Gastrocnemius medialis (tissue), 4 donors: ENCODE data around the gene PRTN3. TPM values are rescaled to one million over a fixed set of nuclear protein-coding genes. Genes with fewer than 3 reads are reported as not detected.
"Not testable (repeated sequence)": the region's sequence is repeated elsewhere in the genome, so short reads cannot be mapped to it uniquely, and the experiment has no call there.

Experiments used
- ATAC-seq, 2 donors: fragments of 150-250 bp; one replicate each; pipeline ENCODE4 v1.9.1; 2016
- DNase-seq, 2 donors: peaks; one replicate each; pipeline ENCODE4 v3.0.0-alpha.2; 2019
- H3K27ac ChIP-seq, 4 donors: fragments of 200-600 bp; sonication (generic); 1 replicate in 1 of 4; 2 replicates in 3 of 4; pipeline ENCODE4 v1.5.1; 2016 to 2018; ENCODE audit warnings: mild to moderate bottlenecking in 2 of 4, moderate library complexity in 1 of 4
- H3K27me3 ChIP-seq, 3 donors: fragments of 200-600 bp; sonication (generic) in 2 of 3; 1 replicate in 1 of 3; 2 replicates in 2 of 3; pipeline versions ENCODE4 v1.5.1 to v1.6.0; 2016 to 2019; ENCODE audit warnings: mild to moderate bottlenecking in 1 of 3, moderate library complexity in 1 of 3
- H3K36me3 ChIP-seq, 2 donors: fragments of 200-600 bp; sonication (generic) in 1 of 2; one replicate each; pipeline ENCODE4 v1.5.1; 2017 to 2018
- H3K4me1 ChIP-seq, 2 donors: fragments of 200-600 bp; sonication (generic) in 1 of 2; one replicate each; pipeline ENCODE4 v1.5.1; 2016 to 2017; ENCODE audit warnings: mild to moderate bottlenecking in 2 of 2
- H3K4me3 ChIP-seq, 4 donors: fragments of 200-600 bp; sonication (generic) in 3 of 4; 1 replicate in 1 of 4; 2 replicates in 3 of 4; pipeline ENCODE4 v1.5.1; 2016 to 2019; ENCODE audit warnings: mild to moderate bottlenecking in 2 of 4
- H3K9me3 ChIP-seq, 3 donors: fragments of 200-600 bp; sonication (generic) in 2 of 3; 1 replicate in 1 of 3; 2 replicates in 2 of 3; pipeline ENCODE4 v1.5.1; 2016 to 2019
- CTCF ChIP-seq, 5 experiments: fragments of 450-650 bp in 3 of 5; fragments of 200-600 bp in 2 of 5; sonication (generic) in 2 of 5; IDR thresholded peaks in 4 of 5; conservative IDR thresholded peaks in 1 of 5; 1 replicate in 4 of 5; 2 replicates in 1 of 5; pipeline ENCODE4 v1.5.1; 2016 to 2019; ENCODE audit warnings: antibody characterized with exemption in 5 of 5, mild to moderate bottlenecking in 3 of 5, moderate library complexity in 3 of 5
- POLR2A ChIP-seq, 2 donors: fragments of 450-650 bp; IDR thresholded peaks; one replicate each; pipeline ENCODE4 v1.6.1; 2017; ENCODE audit warnings: antibody characterized with exemption in 2 of 2, mild to moderate bottlenecking in 2 of 2, moderate library complexity in 2 of 2
- in situ Hi-C, 4 donors: fragments of 200-750 bp; cut with MboI; loops; one replicate each; pipeline versions ENCODE4 v1.15.0 to v1.8.0; 2017; ENCODE audit warnings: low sequenced_read_pairs in 4 of 4
- intact Hi-C: fragments of 100-400 bp; cut with DNase I; formaldehyde crosslinking; loops from one replicate; pipeline ENCODE4 v1.15.1; 2023; ENCODE audit warnings: low total_unique reads
- total RNA-seq, 4 donors: library from RNA; depleted of rRNA; stranded (reverse); fragments of >200 nt; gene quantifications; one replicate each; pipeline versions ENCODE4 v1.1.0 to v1.2.3, GENCODE V29; 2016

PRTN3 gene
- total RNA-seq, 4 donors from 2014 or later, result 0.51 TPM; not detected in 3

GRCh38 chr19:889662-890295, 49.0 kb downstream of the PRTN3 start:
- H3K4me1 ChIP-seq, result peaks cover 0 to 9% of the 10 kb centered on the region in 2 donors
- intact Hi-C loops (no loop called here), in situ Hi-C loops (no loop called here)
- no peaks in the 10 kb centered on the region for H3K27me3 ChIP-seq
- DNase-seq (no peak), ATAC-seq (no peak)
- H3K36me3 ChIP-seq, result peaks cover 0 to 40% of the 10 kb centered on the region in 2 donors
- H3K27ac ChIP-seq, result no peak overlapping the region
- TF ChIP-seq CTCF (IDR thresholded peaks at IDR 0.05 in 4 of 5, conservative IDR thresholded peaks at IDR 0.05 in 1 of 5), result no peak
- no peak for TF ChIP-seq POLR2A (IDR thresholded peaks at IDR 0.05)
- no peaks in the 10 kb centered on the region for H3K9me3 ChIP-seq
- no peak overlapping the region for H3K4me3 ChIP-seq

- Histone ChIP-seq H3K9me3 (no peaks in the 10 kb centered on the region), H3K4me3 (no peak overlapping the region), H3K36me3 (peaks cover 0 to 29% of the 10 kb centered on the region in 2 donors), H3K27me3 (no peaks in the 10 kb centered on the region), H3K27ac (no peak overlapping the region), H3K4me1 (peaks cover 0 to 9% of the 10 kb centered on the region in 2 donors)
- in situ Hi-C loops (no loop called here), intact Hi-C loops (no loop called here)
- no peak for DNase-seq
- TF ChIP-seq POLR2A (IDR thresholded peaks at IDR 0.05) (no peak), CTCF (IDR thresholded peaks at IDR 0.05 in 4 of 5, conservative IDR thresholded peaks at IDR 0.05 in 1 of 5) (no peak)
- no peak for ATAC-seq
These were observed 50.0 kb downstream of the PRTN3 start for GRCh38 chr19:890831-891230.

- in situ Hi-C loops, H3K9me3 ChIP-seq, H3K27me3 ChIP-seq, DNase-seq, intact Hi-C loops, ATAC-seq, H3K4me1 ChIP-seq: not testable (repeated sequence)
- Histone ChIP-seq H3K27ac (peak overlapping the region in 2 of 4 donors; percentile 81 to 91), H3K36me3 (peaks cover 0 to 22% of the 10 kb centered on the region in 2 donors), H3K4me3 (peak overlapping the region; percentile 73 to 84 (median 75))
These were observed 50.8 kb downstream of the PRTN3 start for GRCh38 chr19:891421-892200.

- DNase-seq (no peak), ATAC-seq (no peak)
- Histone ChIP-seq H3K27me3 (no peaks in the 10 kb centered on the region), H3K4me3 (peak overlapping the region; percentile 73 to 84 (median 75)), H3K9me3 (no peaks in the 10 kb centered on the region), H3K36me3 (peaks cover 0 to 14% of the 10 kb centered on the region in 2 donors), H3K27ac (peak overlapping the region; percentile 81 to 91 (median 88)), H3K4me1 (peaks cover 0 to 9% of the 10 kb centered on the region in 2 donors)
- intact Hi-C loops (no loop called here), in situ Hi-C loops (no loop called here)
- TF ChIP-seq CTCF (IDR thresholded peaks at IDR 0.05 in 4 of 5, conservative IDR thresholded peaks at IDR 0.05 in 1 of 5) (no peak), POLR2A (IDR thresholded peaks at IDR 0.05) (no peak)
These were observed 51.6 kb downstream of the PRTN3 start for GRCh38 chr19:892243-892893.
